ENCODE measurements around the gene SLC19A1. TPM values are rescaled to one million over a fixed set of nuclear protein-coding genes. Genes with fewer than 3 reads are reported as not detected.

Gene SLC19A1
- total RNA-seq, 1 donor from 2014 or later = 11.0 TPM

- no peak for DNase-seq (ENCODE audit: extremely low spot score, unreplicated experiment)
- Mint-ChIP-seq H3K27ac (ENCODE audit: unreplicated experiment) (peak overlapping the region; percentile 31), H3K4me1 (ENCODE audit: unreplicated experiment) (peaks cover 41% of the 10 kb centered on the region), H3K9me3 (ENCODE audit: unreplicated experiment) (peaks cover 13% of the 10 kb centered on the region), H3K27me3 (ENCODE audit: unreplicated experiment) (no peaks in the 10 kb centered on the region), H3K4me3 (ENCODE audit: unreplicated experiment) (no peak overlapping the region), H3K36me3 (ENCODE audit: unreplicated experiment) (peaks cover 31% of the 10 kb centered on the region)
- no peak for TF ChIP-seq CTCF (IDR thresholded peaks at IDR 0.05)
Measured at GRCh38 chr21:45466330-45467220, 75.7 kb downstream of the SLC19A1 start.

GRCh38 chr21:45465611-45466329, 76.5 kb downstream of the SLC19A1 start:
- DNase-seq (ENCODE audit: extremely low spot score, unreplicated experiment) = no peak
- H3K4me3 Mint-ChIP-seq (ENCODE audit: unreplicated experiment) = no peak overlapping the region
- no peak for TF ChIP-seq CTCF (IDR thresholded peaks at IDR 0.05)
- H3K9me3 Mint-ChIP-seq (ENCODE audit: unreplicated experiment) = peaks cover 16% of the 10 kb centered on the region
- H3K4me1 Mint-ChIP-seq (ENCODE audit: unreplicated experiment) = peaks cover 34% of the 10 kb centered on the region
- no peaks in the 10 kb centered on the region for H3K27me3 Mint-ChIP-seq (ENCODE audit: unreplicated experiment)
- H3K27ac Mint-ChIP-seq (ENCODE audit: unreplicated experiment) = no peak overlapping the region
- peaks cover 36% of the 10 kb centered on the region for H3K36me3 Mint-ChIP-seq (ENCODE audit: unreplicated experiment)

GRCh38 chr21:45465105-45465504, 77.1 kb downstream of the SLC19A1 start:
- Mint-ChIP-seq H3K9me3 (ENCODE audit: unreplicated experiment) (peaks cover 16% of the 10 kb centered on the region), H3K27ac (ENCODE audit: unreplicated experiment) (peak overlapping the region; percentile 68), H3K27me3 (ENCODE audit: unreplicated experiment) (no peaks in the 10 kb centered on the region), H3K4me1 (ENCODE audit: unreplicated experiment) (peaks cover 33% of the 10 kb centered on the region), H3K36me3 (ENCODE audit: unreplicated experiment) (peaks cover 36% of the 10 kb centered on the region), H3K4me3 (ENCODE audit: unreplicated experiment) (no peak overlapping the region)
- no peak for TF ChIP-seq CTCF (IDR thresholded peaks at IDR 0.05)
- no peak for DNase-seq (ENCODE audit: extremely low spot score, unreplicated experiment)

- no peak for TF ChIP-seq CTCF (IDR thresholded peaks at IDR 0.05)
- Mint-ChIP-seq H3K4me3 (ENCODE audit: unreplicated experiment) (no peak overlapping the region), H3K27me3 (ENCODE audit: unreplicated experiment) (no peaks in the 10 kb centered on the region), H3K36me3 (ENCODE audit: unreplicated experiment) (peaks cover 36% of the 10 kb centered on the region), H3K4me1 (ENCODE audit: unreplicated experiment) (peaks cover 25% of the 10 kb centered on the region), H3K9me3 (ENCODE audit: unreplicated experiment) (peaks cover 16% of the 10 kb centered on the region), H3K27ac (ENCODE audit: unreplicated experiment) (no peak overlapping the region)
- no peak for DNase-seq (ENCODE audit: extremely low spot score, unreplicated experiment)
Measured at GRCh38 chr21:45464309-45464708, 77.9 kb downstream of the SLC19A1 start.

GRCh38 chr21:45463871-45464270, 78.4 kb downstream of the SLC19A1 start:
- Mint-ChIP-seq H3K4me1 (ENCODE audit: unreplicated experiment) (peaks cover 24% of the 10 kb centered on the region), H3K36me3 (ENCODE audit: unreplicated experiment) (peaks cover 36% of the 10 kb centered on the region), H3K9me3 (ENCODE audit: unreplicated experiment) (peaks cover 16% of the 10 kb centered on the region), H3K27me3 (ENCODE audit: unreplicated experiment) (no peaks in the 10 kb centered on the region), H3K4me3 (ENCODE audit: unreplicated experiment) (no peak overlapping the region), H3K27ac (ENCODE audit: unreplicated experiment) (no peak overlapping the region)
- no peak for DNase-seq (ENCODE audit: extremely low spot score, unreplicated experiment)
- no peak for TF ChIP-seq CTCF (IDR thresholded peaks at IDR 0.05)
